HT-29 (cell line): ENCODE measurements around the gene KCNK18. TPM values are rescaled to one million over a fixed set of nuclear protein-coding genes. Genes with fewer than 3 reads are reported as not detected.

Source experiments
- DNase-seq: peaks from one replicate; pipeline ENCODE4 v3.0.0-alpha.2; 2015; ENCODE audit warnings: low spot score
- small RNA-seq: library from RNA; depleted of rRNA; stranded (forward); fragments of <200 nt; gene quantifications from one replicate; pipeline ENCODE3, GENCODE V24; 2014
- total RNA-seq: library from RNA; depleted of rRNA; stranded (reverse); fragments of >200 nt; shearing (Covaris generic); gene quantifications from 2 replicates; pipeline ENCODE4 v1.2.3, GENCODE V29; 2014; rRNA removed

The KCNK18 gene
- total RNA-seq, 1 experiment from 2014 or later = not detected

DNA sequence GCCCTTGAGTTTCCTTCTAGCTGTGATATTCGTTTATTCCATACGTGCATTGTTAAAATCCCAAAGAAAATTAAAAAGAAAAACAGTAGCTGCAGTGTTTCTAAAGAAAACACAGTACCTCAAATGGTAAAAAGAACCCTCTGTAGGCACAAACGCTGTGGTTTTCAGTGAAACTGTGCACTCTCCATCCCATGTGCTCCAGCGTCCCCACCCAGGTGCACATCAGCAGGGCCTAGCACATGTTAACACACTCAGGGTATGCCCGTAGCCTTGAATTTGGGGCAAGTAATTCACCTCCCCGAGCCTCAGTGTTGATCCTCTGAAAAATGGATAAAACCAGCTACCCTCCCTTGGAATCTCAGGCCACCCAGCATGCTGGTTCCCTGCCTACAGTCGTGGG, 53.1 kb downstream of the KCNK18 start:
- no peak for DNase-seq

DNA sequence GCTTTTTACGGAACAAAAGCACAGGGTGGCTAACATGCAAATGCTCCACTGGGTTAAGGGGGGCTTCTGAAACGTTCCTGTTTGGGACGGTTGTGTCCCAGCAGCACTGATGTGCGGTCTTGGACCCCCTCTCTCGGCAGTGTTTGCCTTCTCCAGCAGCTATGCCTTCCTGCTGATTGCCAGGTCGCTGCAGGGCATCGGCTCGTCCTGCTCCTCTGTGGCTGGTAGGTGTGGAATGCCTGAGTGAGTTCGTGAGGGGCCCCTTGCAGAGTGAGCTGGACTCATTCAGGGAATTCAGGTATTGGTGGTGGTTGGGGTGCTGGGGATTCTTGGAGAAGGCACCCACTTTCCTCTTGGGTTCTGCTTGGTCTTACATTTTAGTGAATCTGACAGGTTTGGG, 56.6 kb downstream of the KCNK18 start:
- DNase-seq = no peak

DNA sequence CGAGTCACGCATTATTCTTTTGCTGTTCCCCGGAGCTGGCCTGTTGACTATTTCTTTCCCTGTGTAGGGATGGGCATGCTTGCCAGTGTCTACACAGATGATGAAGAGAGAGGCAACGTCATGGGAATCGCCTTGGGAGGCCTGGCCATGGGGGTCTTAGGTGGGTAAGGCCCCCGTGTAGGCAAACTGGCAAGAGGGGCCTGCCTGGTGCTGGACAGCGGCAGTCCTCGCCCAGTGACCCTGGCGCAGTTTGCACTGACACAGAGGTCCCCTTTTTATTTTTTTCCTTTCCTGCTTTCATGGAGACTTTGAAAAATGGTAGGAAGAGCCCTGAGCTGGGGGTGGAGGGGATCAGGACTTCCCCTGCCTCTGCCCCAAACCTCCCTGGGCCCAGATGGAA, 57.0 kb downstream of the KCNK18 start:
- DNase-seq = no peak

DNA sequence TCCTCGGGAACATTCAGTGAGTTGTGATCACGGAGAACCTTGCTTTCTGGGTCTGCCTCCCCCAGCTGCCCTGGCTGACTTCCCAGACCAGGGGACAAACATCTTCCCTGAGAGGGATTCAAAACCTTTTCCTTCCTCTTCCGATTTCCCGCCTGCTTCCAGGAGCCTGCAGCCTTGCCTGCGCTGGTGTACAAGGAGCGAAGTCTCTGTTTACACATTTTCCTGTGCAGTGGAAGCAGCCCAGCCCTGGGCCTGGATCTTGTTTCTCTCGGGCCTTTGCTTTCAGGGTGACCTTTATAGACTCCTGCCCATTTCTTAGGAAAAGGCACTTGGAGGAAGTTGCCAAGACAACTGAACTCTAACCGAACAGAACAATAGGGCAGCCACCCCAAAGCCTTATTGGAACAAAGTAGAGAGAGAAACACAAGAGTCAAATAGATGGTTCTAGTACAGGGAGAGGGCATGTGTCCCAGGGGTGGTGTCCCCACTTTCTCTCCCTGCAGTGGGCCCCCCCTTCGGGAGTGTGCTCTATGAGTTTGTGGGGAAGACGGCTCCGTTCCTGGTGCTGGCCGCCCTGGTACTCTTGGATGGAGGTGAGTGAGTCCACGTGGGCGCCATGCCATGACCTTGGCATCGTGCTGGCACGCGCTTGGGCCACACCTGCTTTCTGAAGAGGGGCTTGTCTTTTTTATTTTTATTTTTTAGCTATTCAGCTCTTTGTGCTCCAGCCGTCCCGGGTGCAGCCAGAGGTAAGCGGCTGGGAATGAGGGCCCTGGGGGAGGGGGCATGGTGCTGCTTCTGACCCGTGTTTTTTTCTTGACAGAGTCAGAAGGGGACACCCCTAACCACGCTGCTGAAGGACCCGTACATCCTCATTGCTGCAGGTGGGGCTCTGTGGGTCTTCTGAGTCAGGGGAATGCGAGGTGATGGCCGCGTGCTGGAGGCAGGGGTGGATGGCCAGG, 57.8 kb downstream of the KCNK18 start:
- no peak for DNase-seq

DNA sequence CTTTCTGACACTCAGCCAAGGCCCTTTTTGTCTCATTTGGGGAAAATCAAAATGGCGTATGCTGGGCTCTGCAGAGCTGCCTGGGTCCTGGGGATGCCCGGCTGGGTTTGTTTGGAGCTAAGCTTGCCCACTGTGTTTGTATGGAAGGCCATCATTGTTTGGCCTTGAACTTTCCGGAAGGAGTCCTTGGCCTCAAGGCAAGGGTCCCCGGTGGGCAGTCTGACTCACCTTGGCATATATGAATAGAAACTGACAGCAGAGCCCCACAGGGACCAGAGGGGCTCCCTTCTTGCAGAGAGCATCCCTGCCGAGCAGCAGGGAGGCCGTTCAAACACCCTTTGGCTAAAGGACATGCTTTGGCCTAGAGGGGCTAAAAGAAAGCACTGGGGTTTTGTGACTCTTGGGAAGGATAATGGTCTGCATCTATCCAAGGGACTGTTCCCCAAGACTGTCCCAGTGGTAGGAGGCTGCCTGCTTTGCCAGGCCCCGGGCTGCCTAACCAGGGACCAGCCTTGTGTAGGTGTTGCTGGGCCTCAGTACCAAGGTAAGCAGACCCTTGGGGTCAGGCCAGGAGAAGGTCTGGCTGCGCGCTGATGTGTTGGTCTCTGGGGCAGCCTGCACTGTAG, 58.7 kb downstream of the KCNK18 start:
- DNase-seq = no peak

DNA sequence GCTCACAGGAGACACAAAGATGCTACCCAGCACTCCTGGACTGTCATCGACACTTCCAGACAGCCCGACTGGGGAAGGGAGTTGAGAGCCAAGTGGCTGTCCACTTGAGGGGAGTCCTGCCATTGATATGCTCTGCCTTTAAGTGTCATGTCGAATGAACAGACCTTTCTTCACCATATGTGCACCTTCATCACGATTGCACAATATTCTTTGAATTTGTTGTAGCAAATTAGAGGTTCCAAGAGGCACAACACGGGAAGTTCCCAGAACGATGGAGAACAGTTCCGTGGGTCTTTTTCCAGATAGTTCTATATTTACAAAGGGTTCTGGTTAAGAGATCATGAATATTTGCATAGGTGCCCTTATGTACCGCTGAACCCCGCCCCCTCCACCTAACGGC, 59.6 kb downstream of the KCNK18 start:
- no peak for DNase-seq

DNA sequence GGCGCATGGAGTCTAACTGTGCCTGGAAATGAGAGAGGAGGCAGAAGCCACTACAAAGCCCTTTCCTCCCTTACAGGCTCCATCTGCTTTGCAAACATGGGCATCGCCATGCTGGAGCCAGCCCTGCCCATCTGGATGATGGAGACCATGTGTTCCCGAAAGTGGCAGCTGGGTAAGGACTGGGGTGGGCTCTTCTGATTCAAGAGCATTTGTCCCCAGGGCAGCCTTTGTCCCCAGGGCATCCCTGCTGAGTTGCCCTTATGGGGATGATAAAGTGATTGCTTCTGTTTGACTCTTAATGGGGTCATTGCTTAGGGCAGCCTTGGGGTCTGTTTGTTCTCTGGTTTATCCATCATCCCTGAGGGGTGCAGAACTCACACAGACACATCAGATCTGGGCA, 60.4 kb downstream of the KCNK18 start:
- DNase-seq = no peak

DNA sequence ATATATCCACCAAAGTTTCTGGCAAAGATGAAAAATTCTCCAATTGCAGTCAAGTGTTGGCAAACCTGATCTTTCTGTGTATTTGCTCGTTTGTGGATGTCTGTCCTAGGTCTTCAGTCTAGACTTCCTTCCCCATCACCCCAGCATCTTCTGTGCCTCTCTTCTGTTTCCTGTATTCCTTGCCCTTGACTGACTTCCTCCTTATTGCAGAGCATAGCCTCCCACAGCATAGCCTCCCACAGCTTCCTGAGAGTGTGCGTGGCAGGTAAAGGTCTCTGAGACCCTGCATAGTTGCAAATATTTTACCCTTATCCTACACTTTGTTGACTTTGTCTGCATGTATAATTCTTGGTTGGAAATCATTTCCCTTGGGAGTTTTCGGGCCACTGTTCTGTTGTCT, 62.0 kb downstream of the KCNK18 start:
- no peak for DNase-seq

Small RNA genes within 50 kb of the gene (small RNA-seq; reads per million reads assigned to genes)
- not detected for gene MIR3663

Other genes with a start within 250 kb of the KCNK18 start
- gene SHTN1, start 192.3 kb upstream of the KCNK18 start, total RNA-seq = 4.5 and 4.7 TPM in 2 replicates
- not detected in 2 replicates for gene VAX1, start 59.2 kb upstream of the KCNK18 start, total RNA-seq
- not detected in 2 replicates for gene SLC18A2, start 43.6 kb downstream of the KCNK18 start, total RNA-seq
- 31.0 and 31.1 TPM in 2 replicates for gene PDZD8, start 178.0 kb downstream of the KCNK18 start, total RNA-seq